MCF 10A (cell line): Measurements from ENCODE around the gene CDCA3. TPM values are rescaled to one million over a fixed set of nuclear protein-coding genes. Genes with fewer than 3 reads are reported as not detected.
A peak's percentile ranks its signal among the peaks of the same experiment; 100 is the strongest.

Experiments
- BruUV-seq: library from RNA; stranded (reverse); fragments of 400-500 nt; replicated peaks from 2 replicates; lab custom pipeline; 2021; lab: Mats Ljungman, UMichigan
- CTCF ChIA-PET: fragments of 300-600 bp; sonication (Branson Sonifier 250); formaldehyde crosslinking; extraction: SDS; loops from one replicate; lab custom pipeline; 2021; ENCODE audit warnings: antibody characterized with exemption, inconsistent platforms; lab: Yijun Ruan, JAX
- POLR2A ChIA-PET: fragments of 300-600, 350-650 bp; sonication (Branson Sonifier 250); formaldehyde crosslinking; extraction: SDS; loops from one replicate; lab custom pipeline; 2020; ENCODE audit warnings: antibody characterized with exemption, inconsistent platforms; lab: Yijun Ruan, JAX
- DNase-seq: peaks from one replicate; pipeline ENCODE4 v3.0.0-alpha.2; 2018; ENCODE audit not compliant: unreplicated experiment
- H3K27ac Mint-ChIP-seq: one replicate; pipeline ENCODE4 v1.8.0; 2022; ENCODE audit warnings: mild to moderate bottlenecking, low read depth, mixed read lengths; ENCODE audit not compliant: unreplicated experiment
- H3K27me3 Mint-ChIP-seq: one replicate; pipeline ENCODE4 v1.8.0; 2022; ENCODE audit warnings: mixed read lengths; ENCODE audit not compliant: insufficient read depth, unreplicated experiment
- H3K36me3 Mint-ChIP-seq: one replicate; pipeline ENCODE4 v1.8.0; 2022; ENCODE audit warnings: mild to moderate bottlenecking, moderate library complexity, mixed read lengths; ENCODE audit not compliant: insufficient read depth, unreplicated experiment
- H3K4me1 Mint-ChIP-seq: one replicate; pipeline ENCODE4 v1.8.0; 2022; ENCODE audit warnings: mixed read lengths; ENCODE audit not compliant: insufficient read depth, unreplicated experiment
- H3K4me3 Mint-ChIP-seq: one replicate; pipeline ENCODE4 v1.8.0; 2022; ENCODE audit warnings: mild to moderate bottlenecking, moderate library complexity, mixed read lengths; ENCODE audit not compliant: unreplicated experiment
- H3K9me3 Mint-ChIP-seq: one replicate; pipeline ENCODE4 v1.8.0; 2022; ENCODE audit warnings: mixed read lengths; ENCODE audit not compliant: unreplicated experiment
- CTCF ChIP-seq: fragments of 200-600 bp; IDR thresholded peaks from one replicate; pipeline ENCODE4 v1.8.0; 2022; ENCODE audit warnings: antibody characterized with exemption, mild to moderate bottlenecking; ENCODE audit not compliant: unreplicated experiment
- intact Hi-C: fragments of 100-400 bp; cut with micrococcal nuclease; formaldehyde crosslinking; loops from 2 replicates; pipeline ENCODE4 v1.14.1; 2022
- total RNA-seq: library from RNA; stranded (reverse); gene quantifications from 2 replicates; pipeline ENCODE4 v1.2.3, GENCODE V29; 2022

The CDCA3 gene
- total RNA-seq, 1 experiment from 2014 or later: 25.5 TPM

GRCh38 chr12:6869049-6870021 is 18.2 kb upstream of the CDCA3 start:
- peak overlapping the region; percentile 86 for H3K4me3 Mint-ChIP-seq
- intact Hi-C loops: loop anchor here (1.0 to 2.0 kb wide), 2 partner anchors 22 to 69 kb away; no protein-coding TSS in a partner anchor
- peak overlapping the region; percentile 70 for H3K27ac Mint-ChIP-seq
- POLR2A ChIA-PET: interaction anchor here (0.6 to 7.7 kb wide), 17 partner anchors 18 to 368 kb away, joined by 3 to 130 read pairs (median 6); partner anchors contain the start of genes C12orf57, CDCA3, COPS7A and LRRC23
- no peaks in the 10 kb centered on the region for H3K9me3 Mint-ChIP-seq
- peak; percentile 83 for DNase-seq
- H3K36me3 Mint-ChIP-seq: peaks cover 52% of the 10 kb centered on the region
- CTCF ChIA-PET: interaction anchor here (0.5 to 7.7 kb wide), 29 partner anchors 9 to 280 kb away, joined by 3 to 64 read pairs (median 3); partner anchors contain the start of genes C12orf57, RNU7-1 and USP5
- H3K4me1 Mint-ChIP-seq: peaks cover 30% of the 10 kb centered on the region
- BruUV-seq: no TSS peak
- H3K27me3 Mint-ChIP-seq: no peaks in the 10 kb centered on the region
- TF ChIP-seq CTCF: peak; percentile 91

GRCh38 chr12:6868211-6869048 is 17.3 kb upstream of the CDCA3 start:
- DNase-seq: no peak
- Mint-ChIP-seq H3K27me3 (no peaks in the 10 kb centered on the region), H3K4me1 (peaks cover 30% of the 10 kb centered on the region), H3K9me3 (no peaks in the 10 kb centered on the region), H3K36me3 (peaks cover 59% of the 10 kb centered on the region), H3K4me3 (peak overlapping the region; percentile 86), H3K27ac (peak overlapping the region; percentile 82)
- TF ChIP-seq CTCF: no peak
- ChIA-PET POLR2A (interaction anchor here (0.6 to 7.7 kb wide), 20 partner anchors 17 to 367 kb away, joined by 3 to 130 read pairs (median 6); partner anchors contain the start of genes C12orf57, CDCA3, COPS7A and GNB3), CTCF (interaction anchor here (0.6 to 7.7 kb wide), 24 partner anchors 8 to 624 kb away, joined by 3 to 64 read pairs (median 3); partner anchors contain the start of genes C12orf57, RNU7-1 and USP5)
- no TSS peak for BruUV-seq
- intact Hi-C loops: loop anchor here (1.0 to 2.0 kb wide), 2 partner anchors 23 to 70 kb away; no protein-coding TSS in a partner anchor

DNA sequence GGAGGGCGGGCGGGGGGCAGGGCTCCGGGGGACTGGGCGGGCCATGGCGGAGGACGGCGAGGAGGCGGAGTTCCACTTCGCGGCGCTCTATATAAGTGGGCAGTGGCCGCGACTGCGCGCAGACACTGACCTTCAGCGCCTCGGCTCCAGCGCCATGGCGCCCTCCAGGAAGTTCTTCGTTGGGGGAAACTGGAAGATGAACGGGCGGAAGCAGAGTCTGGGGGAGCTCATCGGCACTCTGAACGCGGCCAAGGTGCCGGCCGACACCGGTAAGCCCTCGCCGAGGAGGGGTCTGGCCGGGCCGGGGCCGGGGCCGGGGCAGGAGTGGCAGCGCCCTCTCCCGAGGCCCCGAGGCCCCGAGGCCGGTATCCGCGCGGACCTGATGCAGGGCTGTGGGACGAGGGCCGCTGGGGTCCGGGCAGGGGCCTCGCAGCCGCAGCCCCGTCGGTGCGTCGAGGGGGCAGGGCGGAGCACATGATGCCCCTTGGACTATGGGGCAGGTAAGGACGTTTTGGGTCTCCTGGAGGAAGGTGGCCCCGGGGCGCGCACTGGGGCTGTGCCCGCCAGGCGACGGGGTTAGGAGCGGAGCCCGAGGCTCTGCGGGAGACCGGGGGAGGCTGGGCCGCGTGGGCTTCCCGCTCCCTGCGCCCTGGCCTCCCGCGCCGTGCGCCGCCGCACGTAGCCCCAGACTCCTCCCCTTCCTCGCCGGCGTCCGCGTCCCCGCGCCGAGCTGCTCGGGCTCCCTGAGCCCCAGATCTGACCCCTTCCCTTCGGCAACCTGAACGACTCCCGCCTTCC is 16.5 kb upstream of the CDCA3 start, which contains the start of gene TPI1:
Gene TPI1, plus strand, starts transcription at position 119 of the 798 bp plus-strand sequence. Its CDS starts 36 bp downstream, at position 155.
- Mint-ChIP-seq H3K9me3 (no peaks in the 10 kb centered on the region), H3K27ac (peak within 1 kb of the TSS; percentile 82), H3K36me3 (peaks cover 67% of the 10 kb centered on the region), H3K4me3 (peak within 1 kb of the TSS; percentile 86), H3K27me3 (no peaks in the 10 kb centered on the region), H3K4me1 (peaks cover 30% of the 10 kb centered on the region)
- ChIA-PET CTCF (interaction anchor here (0.6 to 7.7 kb wide), 19 partner anchors 8 to 625 kb away, joined by 3 to 64 read pairs (median 3); partner anchors contain the start of genes C12orf57, C1RL and RNU7-1), POLR2A (interaction anchor here (0.6 to 7.7 kb wide), 20 partner anchors 11 to 300 kb away, joined by 3 to 130 read pairs (median 6); partner anchors contain the start of genes C12orf57, CDCA3, COPS7A and GNB3)
- BruUV-seq: no TSS peak
- intact Hi-C loops: loop anchor here (2.0 kb wide), 1 partner anchor 71 kb away; no protein-coding TSS in a partner anchor
- no peak for TF ChIP-seq CTCF
- DNase-seq: peak; percentile 70
